ENCODE data around the gene SUCO. TPM values are rescaled to one million over a fixed set of nuclear protein-coding genes. Genes with fewer than 3 reads are reported as not detected.

Gene SUCO
- polyA plus RNA-seq, 1 experiment, result 5.0 TPM

DNA sequence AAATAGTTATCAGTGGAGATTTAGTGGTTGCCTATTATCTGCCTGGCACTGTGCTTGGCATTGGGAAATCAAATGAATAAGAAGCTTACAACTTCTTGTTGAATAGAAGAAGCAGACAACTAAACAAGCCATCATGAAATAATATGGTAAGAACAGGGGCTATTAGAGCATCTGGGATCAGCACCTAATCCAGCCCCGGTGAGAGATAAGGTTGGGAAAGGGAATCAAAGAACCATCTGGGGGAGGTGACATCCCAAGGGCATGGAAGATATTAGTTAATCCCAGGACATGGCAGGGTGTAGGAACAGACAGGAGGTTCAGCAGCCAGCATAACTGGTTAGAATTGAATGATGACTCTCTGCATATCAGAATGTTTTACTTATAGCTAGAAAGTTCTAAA lies 36.3 kb upstream of the SUCO start:
- TF ChIP-seq, protein P1, sequence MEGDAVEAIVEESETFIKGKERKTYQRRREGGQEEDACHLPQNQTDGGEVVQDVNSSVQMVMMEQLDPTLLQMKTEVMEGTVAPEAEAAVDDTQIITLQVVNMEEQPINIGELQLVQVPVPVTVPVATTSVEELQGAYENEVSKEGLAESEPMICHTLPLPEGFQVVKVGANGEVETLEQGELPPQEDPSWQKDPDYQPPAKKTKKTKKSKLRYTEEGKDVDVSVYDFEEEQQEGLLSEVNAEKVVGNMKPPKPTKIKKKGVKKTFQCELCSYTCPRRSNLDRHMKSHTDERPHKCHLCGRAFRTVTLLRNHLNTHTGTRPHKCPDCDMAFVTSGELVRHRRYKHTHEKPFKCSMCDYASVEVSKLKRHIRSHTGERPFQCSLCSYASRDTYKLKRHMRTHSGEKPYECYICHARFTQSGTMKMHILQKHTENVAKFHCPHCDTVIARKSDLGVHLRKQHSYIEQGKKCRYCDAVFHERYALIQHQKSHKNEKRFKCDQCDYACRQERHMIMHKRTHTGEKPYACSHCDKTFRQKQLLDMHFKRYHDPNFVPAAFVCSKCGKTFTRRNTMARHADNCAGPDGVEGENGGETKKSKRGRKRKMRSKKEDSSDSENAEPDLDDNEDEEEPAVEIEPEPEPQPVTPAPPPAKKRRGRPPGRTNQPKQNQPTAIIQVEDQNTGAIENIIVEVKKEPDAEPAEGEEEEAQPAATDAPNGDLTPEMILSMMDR (IDR thresholded peaks at IDR 0.05; ENCODE audit: insufficient read depth, low read depth, low read length), result no peak
- POLR2A ChIA-PET, result no interaction called here
- Histone ChIP-seq H3K36me3 (ENCODE audit: control insufficient read depth, insufficient read depth, low read length) (no peaks in the 10 kb centered on the region), H3K27me3 (ENCODE audit: control insufficient read depth, insufficient read depth, low read length) (no peaks in the 10 kb centered on the region; the same call in 1 of the 2 replicates), H3K4me3 (ENCODE audit: low read depth, low read length) (no peak overlapping the region)
- no peak for DNase-seq (ENCODE audit: low read depth)
- CTCF ChIA-PET, result interaction anchor here (0.8 to 1.1 kb wide), 4 partner anchors 11 to 16 kb away, joined by 3 to 4 read pairs (median 3); no protein-coding TSS in a partner anchor

DNA sequence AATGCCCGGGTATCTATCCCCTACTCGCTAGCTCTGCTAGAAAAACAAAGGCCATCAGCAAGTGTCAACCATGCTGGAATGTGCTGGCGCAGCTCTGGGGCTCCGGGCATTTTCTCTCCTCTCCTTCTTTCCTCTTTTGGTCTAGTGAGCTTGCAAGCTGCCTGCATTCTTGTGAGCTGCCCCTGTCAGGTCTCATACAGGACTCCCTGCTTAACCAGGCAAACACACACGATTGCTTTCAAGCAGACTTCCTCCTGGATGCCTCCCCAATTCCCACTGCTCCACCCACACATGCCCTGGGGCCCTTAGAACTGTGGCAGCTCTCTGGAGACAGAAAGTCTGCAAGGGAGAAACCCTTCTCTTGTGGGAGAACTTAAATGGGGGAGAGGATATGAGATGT lies 35.7 kb upstream of the SUCO start:
- no peaks in the 10 kb centered on the region for H3K36me3 ChIP-seq (ENCODE audit: control insufficient read depth, insufficient read depth, low read length)
- peak overlapping the region; percentile 5; the same call in 1 of the 2 replicates for H3K4me3 ChIP-seq (ENCODE audit: low read depth, low read length)
- POLR2A ChIA-PET, result no interaction called here
- H3K27me3 ChIP-seq (ENCODE audit: control insufficient read depth, insufficient read depth, low read length), result no peaks in the 10 kb centered on the region
- CTCF ChIA-PET, result interaction anchor here (0.8 to 1.1 kb wide), 5 partner anchors 11 to 35 kb away, joined by 3 to 4 read pairs (median 3); no protein-coding TSS in a partner anchor
- TF ChIP-seq, protein P1 (IDR thresholded peaks at IDR 0.05; ENCODE audit: insufficient read depth, low read depth, low read length), result no peak
- DNase-seq (ENCODE audit: low read depth), result peak; percentile 39

DNA sequence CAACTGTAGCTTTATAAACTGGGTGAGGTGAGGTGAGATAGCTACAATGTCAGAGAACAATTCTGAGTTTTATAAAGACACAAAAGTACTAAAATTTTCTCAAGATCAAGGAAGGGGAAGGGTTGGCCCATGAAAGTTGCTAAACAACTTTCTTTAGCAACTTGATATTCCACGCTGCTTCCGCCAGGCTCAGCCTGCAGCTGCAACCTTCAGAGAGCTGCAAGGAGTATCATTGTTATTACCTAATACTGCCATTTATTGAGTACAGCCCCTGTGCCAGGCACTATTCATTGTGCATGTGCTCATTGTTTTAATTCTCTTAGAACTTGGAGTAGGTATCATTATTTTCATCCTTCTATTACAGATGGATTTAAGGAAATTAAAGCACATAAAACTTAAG lies 34.1 kb upstream of the SUCO start:
- no peaks in the 10 kb centered on the region for H3K27me3 ChIP-seq (ENCODE audit: control insufficient read depth, insufficient read depth, low read length)
- TF ChIP-seq, protein P1 (IDR thresholded peaks at IDR 0.05; ENCODE audit: insufficient read depth, low read depth, low read length), result no peak
- DNase-seq (ENCODE audit: low read depth), result no peak
- H3K36me3 ChIP-seq (ENCODE audit: control insufficient read depth, insufficient read depth, low read length), result no peaks in the 10 kb centered on the region
- no peak overlapping the region for H3K4me3 ChIP-seq (ENCODE audit: low read depth, low read length)
- ChIA-PET POLR2A (no interaction called here), CTCF (no interaction called here)

DNA sequence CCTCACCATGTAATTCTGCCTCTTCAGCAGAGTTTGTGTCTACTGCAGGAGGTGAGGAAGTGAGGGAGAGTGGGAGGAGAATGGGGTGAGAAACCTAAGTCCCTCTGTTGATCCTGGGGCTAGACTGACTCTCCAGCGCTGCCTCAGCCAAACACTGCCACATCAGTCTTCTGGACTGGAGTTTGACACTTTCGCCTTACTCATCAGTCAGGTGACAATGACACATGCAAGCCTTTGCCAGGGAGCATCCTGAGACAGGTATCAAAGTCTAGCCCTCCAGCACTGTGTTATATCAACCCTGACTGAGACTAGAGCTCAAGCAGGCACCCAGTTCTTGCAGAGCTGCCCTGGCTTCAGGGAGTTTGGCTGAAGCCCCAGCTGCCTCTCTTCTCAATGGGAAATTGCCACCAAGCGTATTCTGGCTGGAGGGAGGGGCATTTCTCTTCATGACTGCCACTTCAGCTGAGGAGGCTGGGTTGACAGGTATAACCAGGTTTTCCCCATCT lies 33.3 kb upstream of the SUCO start:
- no peak overlapping the region for H3K4me3 ChIP-seq (ENCODE audit: low read depth, low read length)
- TF ChIP-seq, protein P1 (IDR thresholded peaks at IDR 0.05; ENCODE audit: insufficient read depth, low read depth, low read length), result no peak
- CTCF ChIA-PET, result no interaction called here
- DNase-seq (ENCODE audit: low read depth), result no peak
- POLR2A ChIA-PET, result no interaction called here
- no peaks in the 10 kb centered on the region for H3K27me3 ChIP-seq (ENCODE audit: control insufficient read depth, insufficient read depth, low read length)
- H3K36me3 ChIP-seq (ENCODE audit: control insufficient read depth, insufficient read depth, low read length), result no peaks in the 10 kb centered on the region

DNA sequence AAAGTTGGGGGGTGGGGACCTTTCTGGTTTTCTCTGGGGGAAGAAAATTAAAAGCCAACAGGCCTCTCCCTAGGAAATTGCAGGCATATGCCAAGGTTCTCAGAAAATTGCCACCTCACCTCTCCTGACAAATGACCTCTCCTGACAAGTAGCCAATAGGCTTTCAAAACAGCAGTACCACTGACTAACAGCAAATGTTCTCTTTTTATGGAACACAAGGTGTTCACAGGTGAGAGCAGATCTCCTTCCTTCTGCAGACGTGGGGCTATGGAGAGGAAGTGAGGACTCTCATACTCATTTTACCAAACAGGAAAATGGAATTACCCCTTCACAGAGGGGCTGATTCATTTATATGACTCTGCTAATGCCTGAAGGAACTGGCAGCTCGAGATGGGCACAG lies 32.7 kb upstream of the SUCO start:
- Histone ChIP-seq H3K4me3 (ENCODE audit: low read depth, low read length) (no peak overlapping the region), H3K36me3 (ENCODE audit: control insufficient read depth, insufficient read depth, low read length) (no peaks in the 10 kb centered on the region), H3K27me3 (ENCODE audit: control insufficient read depth, insufficient read depth, low read length) (no peaks in the 10 kb centered on the region; the same call in 1 of the 2 replicates)
- ChIA-PET CTCF (no interaction called here), POLR2A (no interaction called here)
- TF ChIP-seq, protein P1 (IDR thresholded peaks at IDR 0.05; ENCODE audit: insufficient read depth, low read depth, low read length), result no peak
- no peak for DNase-seq (ENCODE audit: low read depth)
